Caco-2 (cell line): ENCODE results near the gene SATB2. TPM values are rescaled to one million over a fixed set of nuclear protein-coding genes. Genes with fewer than 3 reads are reported as not detected.

Source experiments
- BruUV-seq: library from RNA; stranded (reverse); fragments of 400-500 nt; replicated peaks from 2 replicates; lab custom pipeline; 2021; lab: Mats Ljungman, UMichigan
- CTCF ChIA-PET: fragments of 300-600 bp; sonication (Branson Sonifier 250); formaldehyde crosslinking; loops from one replicate; lab custom pipeline; 2022; ENCODE audit warnings: antibody characterized with exemption; lab: Charles Lee
- POLR2A ChIA-PET: fragments of 300-600 bp; sonication (Branson Sonifier 250); formaldehyde crosslinking; loops from one replicate; lab custom pipeline; 2022; ENCODE audit warnings: antibody characterized with exemption; lab: Charles Lee
- DNase-seq, 2 experiments: peaks; one replicate each; pipeline versions ENCODE4 v3.0.0 to v3.0.0-alpha.2; 2020 to 2022
- H3K27me3 ChIP-seq: replicated peaks from 2 replicates; pipeline ENCODE4 v1.6.0; 2011; ENCODE audit warnings: low read length; ENCODE audit not compliant: control insufficient read depth, insufficient read depth
- H3K36me3 ChIP-seq: 2 replicates; pipeline ENCODE4 v1.5.1; 2011; ENCODE audit warnings: low read length; ENCODE audit not compliant: control insufficient read depth, insufficient read depth
- H3K4me1 ChIP-seq: fragments of 250-450 bp; sonication (Bioruptor Pico); 2 replicates; pipeline ENCODE4 v1.5.1; 2020; ENCODE audit warnings: mild to moderate bottlenecking
- H3K4me3 ChIP-seq: 2 replicates; pipeline ENCODE4 v1.5.1; 2011; ENCODE audit warnings: low read depth, mild to moderate bottlenecking, control low read depth, low read length
- H3K9me3 ChIP-seq: fragments of 250-450 bp; sonication (Bioruptor Pico); 2 replicates; pipeline ENCODE4 v1.5.1; 2020; ENCODE audit warnings: mild to moderate bottlenecking, moderate library complexity
- H3K27ac Mint-ChIP-seq: one replicate; pipeline ENCODE4 v1.8.0; 2022; ENCODE audit warnings: mixed read lengths; ENCODE audit not compliant: unreplicated experiment
- H3K27me3 Mint-ChIP-seq: one replicate; pipeline ENCODE4 v1.8.0; 2022; ENCODE audit warnings: mixed read lengths; ENCODE audit not compliant: insufficient read depth, unreplicated experiment
- H3K36me3 Mint-ChIP-seq: one replicate; pipeline ENCODE4 v1.8.0; 2022; ENCODE audit warnings: mild to moderate bottlenecking, mixed read lengths; ENCODE audit not compliant: insufficient read depth, unreplicated experiment
- H3K4me1 Mint-ChIP-seq: one replicate; pipeline ENCODE4 v1.8.0; 2022; ENCODE audit warnings: low read depth, mixed read lengths; ENCODE audit not compliant: unreplicated experiment
- H3K4me3 Mint-ChIP-seq: one replicate; pipeline ENCODE4 v1.8.0; 2022; ENCODE audit warnings: mild to moderate bottlenecking, moderate library complexity, mixed read lengths; ENCODE audit not compliant: unreplicated experiment
- H3K9me3 Mint-ChIP-seq: one replicate; pipeline ENCODE4 v1.8.0; 2022; ENCODE audit warnings: mixed read lengths; ENCODE audit not compliant: unreplicated experiment
- intact Hi-C: fragments of 100-400 bp; cut with micrococcal nuclease; formaldehyde crosslinking; loops from one replicate; pipeline ENCODE4 v1.10.0; 2022; ENCODE audit not compliant: unreplicated experiment
- total RNA-seq: library from RNA; stranded (reverse); gene quantifications from 2 replicates; pipeline ENCODE4 v1.2.3, GENCODE V29; 2022
- TF ChIP-seq, protein P1 (sequence below), 2 experiments: fragments of 200-600 bp in 1 of 2; IDR thresholded peaks; 1 replicate in 1 of 2; 2 replicates in 1 of 2; pipeline versions ENCODE4 v1.5.1 to v1.8.0; 2011 to 2022; ENCODE audit warnings: antibody characterized with exemption in 1 of 2, control low read depth in 1 of 2, inconsistent platforms in 1 of 2, low read depth in 1 of 2, low read length in 1 of 2, mild to moderate bottlenecking in 1 of 2, moderate library complexity in 1 of 2; ENCODE audit not compliant: insufficient read depth in 1 of 2, severe bottlenecking in 1 of 2, unreplicated experiment in 1 of 2

Gene SATB2
- total RNA-seq, 1 experiment from 2014 or later: 1.1 TPM

DNA sequence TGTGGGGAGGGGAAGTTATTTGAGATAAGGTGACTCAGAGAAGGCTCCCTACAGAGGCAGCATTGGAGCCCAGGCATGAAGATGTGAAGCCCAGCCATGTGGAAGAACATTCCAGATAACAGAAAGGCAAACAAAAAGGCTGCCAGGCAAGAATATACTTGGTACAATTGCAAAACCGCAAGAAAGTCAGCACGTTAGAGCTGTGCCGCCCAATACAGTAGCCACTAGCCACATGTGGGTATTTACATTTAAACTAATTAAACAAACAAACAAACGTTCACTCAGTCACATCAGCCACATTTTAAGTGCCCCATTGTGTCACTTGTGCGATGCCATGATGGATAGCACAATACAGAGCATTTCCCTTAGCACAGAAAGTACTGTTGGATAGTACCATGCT, 179.6 kb downstream of the SATB2 start:
- CTCF ChIA-PET: no interaction called here
- Mint-ChIP-seq H3K36me3 (no peaks in the 10 kb centered on the region), H3K27ac (no peak overlapping the region), H3K9me3 (no peaks in the 10 kb centered on the region), H3K27me3 (peaks cover 5% of the 10 kb centered on the region), H3K4me3 (no peak overlapping the region), H3K4me1 (no peaks in the 10 kb centered on the region)
- intact Hi-C loops: no loop called here
- Histone ChIP-seq H3K27me3 (no peaks in the 10 kb centered on the region), H3K4me1 (no peaks in the 10 kb centered on the region), H3K4me3 (no peak overlapping the region), H3K9me3 (no peaks in the 10 kb centered on the region), H3K36me3 (no peaks in the 10 kb centered on the region)
- DNase-seq: no peak
- TF ChIP-seq, protein P1, sequence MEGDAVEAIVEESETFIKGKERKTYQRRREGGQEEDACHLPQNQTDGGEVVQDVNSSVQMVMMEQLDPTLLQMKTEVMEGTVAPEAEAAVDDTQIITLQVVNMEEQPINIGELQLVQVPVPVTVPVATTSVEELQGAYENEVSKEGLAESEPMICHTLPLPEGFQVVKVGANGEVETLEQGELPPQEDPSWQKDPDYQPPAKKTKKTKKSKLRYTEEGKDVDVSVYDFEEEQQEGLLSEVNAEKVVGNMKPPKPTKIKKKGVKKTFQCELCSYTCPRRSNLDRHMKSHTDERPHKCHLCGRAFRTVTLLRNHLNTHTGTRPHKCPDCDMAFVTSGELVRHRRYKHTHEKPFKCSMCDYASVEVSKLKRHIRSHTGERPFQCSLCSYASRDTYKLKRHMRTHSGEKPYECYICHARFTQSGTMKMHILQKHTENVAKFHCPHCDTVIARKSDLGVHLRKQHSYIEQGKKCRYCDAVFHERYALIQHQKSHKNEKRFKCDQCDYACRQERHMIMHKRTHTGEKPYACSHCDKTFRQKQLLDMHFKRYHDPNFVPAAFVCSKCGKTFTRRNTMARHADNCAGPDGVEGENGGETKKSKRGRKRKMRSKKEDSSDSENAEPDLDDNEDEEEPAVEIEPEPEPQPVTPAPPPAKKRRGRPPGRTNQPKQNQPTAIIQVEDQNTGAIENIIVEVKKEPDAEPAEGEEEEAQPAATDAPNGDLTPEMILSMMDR (IDR thresholded peaks at IDR 0.05; ENCODE audit: insufficient read depth in 1 of 2, low read depth in 1 of 2, low read length in 1 of 2, severe bottlenecking in 1 of 2, unreplicated experiment in 1 of 2): no peak
- no TSS peak for BruUV-seq
- POLR2A ChIA-PET: no interaction called here

DNA sequence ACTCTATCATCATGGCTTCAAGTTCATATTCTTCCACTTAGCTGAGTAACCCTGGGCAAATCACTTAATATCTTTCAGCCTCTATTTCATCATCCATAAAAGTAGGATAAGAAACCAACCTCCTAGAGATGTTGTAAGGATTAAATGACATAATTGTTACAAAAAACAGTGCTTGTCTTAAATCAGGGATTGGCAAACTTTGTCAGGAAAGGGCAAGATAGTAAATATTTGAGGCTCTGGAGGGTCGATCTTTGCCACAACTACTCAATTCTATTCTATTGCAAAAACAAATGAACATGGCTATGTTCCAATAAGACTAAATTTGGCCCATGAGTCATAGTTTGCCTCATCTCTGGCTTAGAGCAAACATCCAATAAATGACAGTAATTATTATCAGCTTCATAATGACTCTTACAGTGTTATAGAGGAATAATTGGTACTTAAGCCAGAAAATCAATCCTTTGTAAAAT, 184.7 kb downstream of the SATB2 start:
- ChIA-PET CTCF (no interaction called here), POLR2A (no interaction called here)
- Histone ChIP-seq H3K4me3 (no peak overlapping the region), H3K27me3 (no peaks in the 10 kb centered on the region), H3K4me1 (no peaks in the 10 kb centered on the region), H3K36me3 (no peaks in the 10 kb centered on the region), H3K9me3 (no peaks in the 10 kb centered on the region)
- no peak overlapping the region for H3K4me3 Mint-ChIP-seq
- TF ChIP-seq, protein P1 (IDR thresholded peaks at IDR 0.05; ENCODE audit: insufficient read depth in 1 of 2, low read depth in 1 of 2, low read length in 1 of 2, severe bottlenecking in 1 of 2, unreplicated experiment in 1 of 2): no peak
- no peaks in the 10 kb centered on the region for H3K9me3 Mint-ChIP-seq
- H3K36me3 Mint-ChIP-seq: no peaks in the 10 kb centered on the region
- intact Hi-C loops: no loop called here
- H3K4me1 Mint-ChIP-seq: no peaks in the 10 kb centered on the region
- no peak overlapping the region for H3K27ac Mint-ChIP-seq
- no peak for DNase-seq
- BruUV-seq: no TSS peak
- peaks cover 7% of the 10 kb centered on the region for H3K27me3 Mint-ChIP-seq

DNA sequence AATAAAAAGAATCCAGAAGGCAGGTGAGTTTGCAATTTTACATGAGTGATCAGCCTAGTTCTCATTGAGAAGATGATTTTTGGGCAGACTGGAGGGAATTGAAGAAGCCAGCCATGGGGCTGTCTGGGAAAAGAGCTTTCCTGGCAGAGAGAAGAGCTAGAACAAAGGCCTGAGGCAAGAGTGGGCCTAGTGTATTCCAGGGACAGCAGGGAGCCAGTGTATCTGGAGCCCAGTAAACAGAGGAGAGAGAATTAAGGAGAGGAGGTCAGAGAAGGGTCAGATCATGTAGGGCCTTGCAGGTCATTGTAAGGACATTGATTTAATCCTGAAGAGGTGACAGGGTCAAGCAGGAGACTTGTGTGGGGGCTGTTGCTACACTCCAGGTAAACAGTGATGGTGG, 195.8 kb downstream of the SATB2 start:
- intact Hi-C loops: no loop called here
- no peaks in the 10 kb centered on the region for H3K36me3 ChIP-seq

More for the DNA sequence above, 195.8 kb downstream of the SATB2 start:
- no peaks in the 10 kb centered on the region for H3K27me3 Mint-ChIP-seq
- ChIA-PET CTCF (no interaction called here), POLR2A (no interaction called here)
- H3K27me3 ChIP-seq: no peaks in the 10 kb centered on the region
- no peak overlapping the region for H3K4me3 Mint-ChIP-seq
- peaks cover 15% of the 10 kb centered on the region; the same call in 1 of the 2 replicates for H3K9me3 ChIP-seq
- no peak overlapping the region for H3K27ac Mint-ChIP-seq
- no peaks in the 10 kb centered on the region for H3K4me1 ChIP-seq
- TF ChIP-seq, protein P1 (IDR thresholded peaks at IDR 0.05; ENCODE audit: insufficient read depth in 1 of 2, low read depth in 1 of 2, low read length in 1 of 2, severe bottlenecking in 1 of 2, unreplicated experiment in 1 of 2): no peak
- peaks cover 28% of the 10 kb centered on the region for H3K9me3 Mint-ChIP-seq
- no peak for DNase-seq
- BruUV-seq: no TSS peak
- H3K36me3 Mint-ChIP-seq: no peaks in the 10 kb centered on the region
- no peak overlapping the region for H3K4me3 ChIP-seq
- no peaks in the 10 kb centered on the region for H3K4me1 Mint-ChIP-seq
